CD4-positive, alpha-beta T cell treated with Interleukin-4 for 4 hours (primary cell): ENCODE measurements around the gene NINJ2.
"Not testable (repeated sequence)": the region's sequence is repeated elsewhere in the genome, so short reads cannot be mapped to it uniquely, and the experiment has no call there.

Experiments used
- DNase-seq: peaks from one replicate; pipeline ENCODE4 v3.0.0-alpha.2; 2020

NINJ2 gene

DNA sequence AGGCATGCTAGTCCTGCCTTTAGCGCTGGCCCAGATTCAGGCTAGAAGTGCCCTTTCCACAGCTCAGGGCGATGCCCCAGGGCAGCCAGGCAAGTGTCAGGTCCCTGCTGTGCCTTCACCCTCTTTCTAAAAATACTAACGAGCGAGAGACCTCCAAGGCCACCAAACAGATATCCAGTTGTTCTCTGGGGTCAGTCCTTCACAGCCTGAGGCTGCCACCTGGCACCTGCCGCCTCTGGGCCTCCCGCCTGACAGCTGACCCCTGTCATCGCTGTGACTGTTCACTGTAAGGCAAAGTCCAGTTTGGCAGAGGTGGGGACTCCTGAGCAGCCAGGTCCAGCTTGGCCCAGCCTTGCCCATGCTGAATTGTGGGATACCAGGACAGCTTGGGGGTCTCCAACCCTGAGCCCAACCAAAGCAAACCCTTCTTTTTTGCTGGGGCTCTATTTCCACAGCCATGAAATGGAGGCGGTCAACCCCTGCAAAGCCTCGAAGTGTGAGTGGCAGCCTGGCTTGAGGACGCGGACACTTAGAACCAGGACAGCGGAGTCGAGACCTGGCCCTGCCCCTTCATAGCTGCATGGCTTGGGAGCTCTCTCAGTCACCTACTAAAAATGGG, 79.9 kb downstream of the NINJ2 start:
- DNase-seq = no peak

DNA sequence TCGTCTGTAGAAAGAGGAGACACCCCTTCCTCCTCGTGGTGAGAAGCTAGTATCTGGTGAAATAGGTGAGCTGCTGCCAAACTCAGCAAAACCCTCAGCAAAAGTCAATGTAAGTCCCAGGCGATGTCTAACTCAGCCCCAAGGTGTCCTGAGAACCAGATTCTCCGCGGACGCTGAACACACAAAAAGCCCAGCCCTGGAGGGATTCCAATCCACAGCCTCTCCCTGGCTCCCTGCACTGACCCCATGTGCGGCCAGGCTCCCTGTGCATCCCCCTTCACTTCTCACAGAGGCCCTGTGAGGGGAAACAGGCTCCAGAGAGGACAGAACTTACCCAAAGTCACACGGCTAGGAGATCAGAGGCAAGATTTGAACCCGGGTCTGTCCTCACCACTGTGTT, 81.5 kb downstream of the NINJ2 start:
- DNase-seq = no peak

DNA sequence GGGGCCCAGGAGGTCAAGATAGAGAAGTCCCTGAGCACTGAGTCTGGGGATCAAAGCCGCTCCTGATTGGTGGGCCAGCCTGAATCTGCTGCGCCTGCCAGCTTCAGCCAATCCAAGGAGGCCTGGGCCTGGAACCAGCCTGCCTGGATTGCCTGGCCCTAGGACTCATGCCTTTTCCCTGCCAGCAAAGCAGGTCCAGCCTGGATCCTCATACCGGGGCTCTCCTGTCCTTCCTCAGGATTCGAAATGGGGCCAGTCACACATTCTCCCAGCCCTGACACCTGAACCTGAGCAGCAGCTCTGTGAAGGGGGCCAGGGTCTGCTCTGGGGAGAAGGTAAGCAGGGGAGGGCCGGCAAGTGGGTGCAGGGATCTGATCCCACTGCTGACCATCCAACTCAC, 81.9 kb downstream of the NINJ2 start:
- DNase-seq = no peak

DNA sequence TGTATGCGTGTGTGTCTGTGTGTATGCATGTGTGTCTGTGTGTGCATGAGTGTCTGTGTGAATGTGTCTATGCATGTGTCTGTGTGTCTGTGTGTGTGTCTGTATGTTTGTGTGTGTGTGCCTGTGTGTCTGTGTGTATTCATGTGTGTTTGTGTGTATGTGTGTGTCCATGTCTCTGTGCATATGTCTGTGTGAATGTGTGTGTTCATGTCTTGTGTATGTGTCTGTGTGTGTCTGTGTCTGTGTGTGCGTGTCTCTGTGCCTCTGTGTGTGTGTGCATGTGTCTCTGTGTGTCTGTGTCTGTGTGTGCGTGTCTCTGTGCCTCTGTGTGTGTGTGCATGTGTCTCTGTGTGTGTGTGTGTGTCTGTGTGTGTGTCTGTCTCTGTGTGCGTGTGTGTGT, 82.4 kb downstream of the NINJ2 start:
- DNase-seq = no peak

DNA sequence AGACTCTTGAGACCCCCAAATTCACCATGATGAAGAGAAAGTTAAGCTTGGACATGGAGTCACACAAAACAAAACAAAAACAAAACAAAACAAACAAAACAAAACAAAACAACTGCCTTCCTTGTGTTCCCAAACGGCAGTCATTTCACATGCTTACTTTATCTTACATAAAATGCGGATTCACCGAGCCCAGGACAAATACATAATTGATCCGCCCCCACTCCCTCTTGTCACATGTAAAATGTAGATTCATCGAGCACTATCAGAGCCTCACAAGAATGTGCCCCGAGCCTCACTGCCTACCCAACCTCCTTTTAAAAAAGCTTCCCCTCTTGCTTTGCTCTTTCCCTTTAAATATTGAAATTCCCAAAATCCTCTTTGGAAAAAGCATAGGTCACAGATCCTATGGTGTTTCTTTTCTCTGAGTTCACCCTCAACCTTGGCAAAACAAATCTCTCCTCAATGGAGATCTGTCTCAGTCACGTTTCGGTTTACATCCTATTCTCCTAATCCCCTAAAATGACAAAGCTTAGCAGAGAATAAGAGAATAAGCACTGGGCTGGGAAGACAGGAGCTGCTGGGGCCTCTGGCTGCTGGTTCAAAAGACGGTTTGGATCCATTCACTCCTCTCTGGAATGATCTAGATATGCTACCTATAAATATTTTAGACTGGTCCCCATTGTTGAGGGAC, 83.7 kb downstream of the NINJ2 start:
- no peak for DNase-seq

DNA sequence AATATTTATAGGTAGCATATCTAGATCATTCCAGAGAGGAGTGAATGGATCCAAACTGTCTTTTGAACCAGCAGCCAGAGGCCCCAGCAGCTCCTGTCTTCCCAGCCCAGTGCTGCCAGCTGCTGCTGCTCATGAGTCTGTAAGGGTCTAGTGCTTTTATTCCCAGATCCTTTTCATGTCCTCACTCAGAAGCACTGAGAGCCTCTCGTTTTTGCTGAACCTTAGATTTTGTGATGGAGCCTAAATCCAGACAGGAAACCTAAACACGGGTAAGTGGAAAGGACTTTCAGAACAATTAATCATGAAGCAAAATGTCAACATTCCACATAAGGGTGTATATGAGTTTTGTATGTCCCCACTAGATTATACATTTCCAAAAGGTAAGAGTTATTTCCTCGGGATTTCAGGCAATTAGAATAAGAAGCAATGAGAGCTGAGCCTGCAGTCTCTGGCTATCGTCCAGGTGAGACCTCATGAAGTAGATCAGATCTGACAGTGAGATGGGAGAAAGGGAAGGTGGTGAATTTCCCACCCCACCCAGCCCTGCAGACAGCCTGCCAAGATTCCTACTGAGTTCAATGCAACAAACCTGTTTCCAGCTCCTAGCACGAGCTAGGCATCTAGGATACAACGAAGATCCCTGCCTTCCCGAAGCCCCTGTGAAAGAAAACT, 84.4 kb downstream of the NINJ2 start:
- no peak for DNase-seq

DNA sequence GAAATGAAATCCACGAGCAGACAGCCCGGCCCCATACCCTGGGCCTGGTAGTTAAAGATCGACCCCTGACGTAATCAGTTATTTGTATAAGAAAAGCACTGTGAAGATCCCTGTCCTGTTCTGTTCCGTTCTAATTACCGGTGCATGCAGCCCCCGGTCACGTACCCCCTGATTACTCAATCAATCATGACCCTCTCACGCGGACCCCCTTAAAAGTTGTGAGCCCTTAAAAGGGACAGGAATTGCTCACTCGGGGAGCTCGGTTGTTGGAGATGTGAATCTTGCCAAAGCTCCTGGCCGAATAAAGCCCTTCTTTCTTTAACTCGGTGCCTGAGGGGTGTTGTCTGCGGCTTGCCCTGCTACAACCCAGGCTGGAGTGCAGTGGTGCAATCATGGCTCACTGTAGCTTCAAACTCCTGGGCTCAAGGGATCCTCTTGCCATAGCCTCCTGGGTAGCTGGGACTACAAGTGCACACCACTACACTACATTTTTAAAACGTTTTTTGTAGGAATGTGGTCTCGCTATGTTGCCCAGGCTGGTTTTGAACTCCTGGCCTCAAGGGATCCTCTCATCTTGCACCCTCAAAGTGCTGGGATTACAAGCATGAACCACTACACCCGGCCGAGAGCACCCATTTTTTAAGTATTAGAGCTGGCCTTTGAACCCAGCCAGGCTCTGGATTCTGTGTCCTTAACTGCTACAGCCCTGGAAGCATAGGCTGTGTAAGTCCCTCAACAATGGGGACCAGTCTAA, 85.1 kb downstream of the NINJ2 start:
- DNase-seq = not testable (repeated sequence)

DNA sequence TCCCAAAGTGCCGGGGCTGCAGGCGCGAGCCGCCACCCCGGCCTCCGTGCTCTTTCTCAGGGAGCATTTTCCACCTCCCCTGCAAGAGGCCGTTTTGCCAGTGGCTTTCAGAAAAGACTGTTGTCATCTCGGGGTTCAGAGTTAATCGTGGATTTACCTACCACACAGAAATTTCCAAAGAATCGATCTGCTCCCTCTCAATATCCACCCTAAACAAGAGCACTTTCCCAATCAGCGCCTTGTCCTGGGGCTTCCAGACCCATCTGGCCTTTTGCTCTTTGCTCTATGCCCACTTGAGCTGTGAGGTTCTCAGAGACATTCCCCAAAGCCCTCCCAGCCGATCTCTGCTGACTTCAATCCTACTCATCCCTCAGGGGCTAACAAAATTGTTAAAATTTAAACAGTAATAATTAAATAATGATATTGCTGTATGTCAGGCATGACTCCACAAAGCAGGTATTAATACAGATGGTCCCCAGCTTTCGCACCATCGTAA, 86.6 kb downstream of the NINJ2 start:
- DNase-seq = no peak

DNA sequence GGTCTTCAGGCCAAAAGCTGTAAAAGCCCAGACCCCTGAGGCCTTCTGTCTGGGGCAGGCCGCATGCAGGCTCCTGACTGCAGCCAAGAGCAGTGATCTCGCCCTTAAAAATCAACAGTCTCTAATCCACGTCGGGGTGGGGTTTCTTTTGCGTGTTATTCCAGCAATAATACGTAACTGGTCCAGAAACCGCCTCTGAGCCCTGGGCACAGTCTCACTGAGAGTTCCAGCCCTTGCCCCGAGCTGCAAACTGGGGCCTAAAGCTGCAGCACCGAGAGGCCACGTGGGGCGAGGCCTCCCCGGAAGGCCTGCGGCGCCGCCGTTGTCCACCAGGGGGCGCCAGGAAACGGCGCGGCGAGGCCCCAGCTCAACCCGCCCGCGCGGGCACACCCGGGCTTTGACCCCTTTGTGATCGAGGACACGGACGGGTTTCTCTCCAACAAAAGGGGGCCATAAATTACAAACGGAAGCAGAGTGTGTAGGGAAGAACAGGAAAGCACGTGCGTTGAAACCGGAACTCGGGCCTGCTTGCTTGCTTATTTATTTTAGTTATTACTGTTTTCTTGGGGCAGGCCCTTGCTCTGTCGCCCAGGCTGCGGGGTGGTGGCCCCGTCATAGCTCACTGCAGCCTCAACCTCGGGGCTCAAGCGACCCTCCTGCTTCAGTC, 87.2 kb downstream of the NINJ2 start:
- DNase-seq = peak; percentile 78

DNA sequence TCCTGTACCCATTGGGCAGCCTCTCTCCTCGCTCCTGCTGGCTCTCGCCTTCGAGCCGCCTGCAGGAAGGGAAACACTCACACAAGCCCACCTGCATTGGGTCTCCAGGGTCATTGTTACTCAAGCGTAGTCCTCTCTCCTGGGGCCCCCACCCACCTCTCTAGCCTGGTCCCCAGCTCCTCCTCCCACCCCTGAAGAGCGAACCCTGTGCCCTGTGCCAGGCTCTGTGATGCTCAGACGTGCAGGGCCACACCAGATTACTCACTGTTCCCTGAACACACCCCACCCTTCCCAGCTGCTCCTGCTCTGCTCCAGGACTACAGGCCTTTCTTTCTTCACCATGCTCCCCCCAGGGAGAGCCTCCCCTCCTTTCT, 88.1 kb downstream of the NINJ2 start:
- no peak for DNase-seq

DNA sequence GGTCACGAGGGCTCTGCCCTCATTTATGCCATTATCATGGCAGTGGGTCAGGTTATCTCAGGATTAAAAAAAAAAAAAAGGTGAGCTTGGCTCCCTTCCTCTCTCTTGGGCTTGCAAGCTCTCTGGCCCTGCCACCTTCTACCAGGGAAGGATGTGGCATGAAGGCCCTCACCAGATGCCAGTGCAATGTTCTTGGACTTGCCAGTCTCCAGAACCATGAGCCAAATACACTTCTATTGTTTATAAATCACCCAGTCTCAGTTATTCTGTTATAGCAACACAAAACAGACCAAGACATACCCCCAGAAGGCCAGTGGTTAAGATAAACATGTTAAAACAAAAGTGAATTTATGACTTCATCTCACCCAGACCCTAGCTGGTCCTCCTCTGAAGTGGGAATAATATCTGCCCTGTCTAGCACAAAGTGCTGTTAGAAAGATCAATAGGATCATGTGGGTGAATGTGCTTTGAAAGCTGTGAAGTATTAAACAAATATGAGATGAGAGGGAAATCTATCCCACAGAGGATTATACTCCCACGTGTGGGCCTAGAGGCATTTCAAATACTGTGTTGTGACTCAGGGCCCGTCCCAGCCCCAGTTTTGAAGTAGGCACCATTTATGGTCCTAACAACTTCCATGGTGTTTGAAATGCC, 88.6 kb downstream of the NINJ2 start:
- DNase-seq = no peak

DNA sequence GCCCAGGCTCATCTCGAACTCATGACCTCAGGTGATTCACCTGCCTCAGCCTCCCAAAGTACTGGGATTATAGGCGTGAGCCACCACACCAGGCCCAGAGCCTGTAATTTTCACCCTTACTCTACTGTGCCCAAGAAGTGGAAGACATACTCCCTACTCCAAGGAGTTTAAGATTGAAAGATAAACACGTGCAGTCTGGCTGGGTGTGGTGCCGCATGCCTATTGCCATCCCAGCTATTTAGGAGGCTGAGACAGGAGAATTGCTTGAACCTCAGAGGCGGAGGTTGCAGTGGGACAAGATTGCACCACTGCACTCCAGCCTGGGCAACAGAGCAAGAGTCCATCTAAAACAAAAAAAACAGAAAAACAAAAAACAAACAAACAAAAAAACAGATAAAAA, 90.0 kb downstream of the NINJ2 start:
- no peak for DNase-seq

DNA sequence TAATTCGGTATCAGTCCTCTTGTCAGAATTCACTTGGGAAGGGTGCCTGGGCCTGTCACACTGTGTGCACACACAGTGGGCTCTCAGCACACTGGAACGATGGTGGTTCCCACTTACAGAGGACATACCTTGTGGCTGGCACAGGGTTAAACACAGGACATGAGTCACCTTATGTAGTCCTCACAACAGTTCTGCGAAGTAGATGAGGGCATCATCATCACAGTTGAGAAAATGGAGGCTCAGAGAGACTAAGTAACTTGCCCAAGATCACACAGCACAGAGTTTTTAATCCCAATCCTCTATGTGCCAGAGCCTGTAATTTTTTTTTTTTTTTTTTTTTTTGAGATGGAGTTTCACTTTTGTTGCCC, 90.7 kb downstream of the NINJ2 start:
- no peak for DNase-seq

DNA sequence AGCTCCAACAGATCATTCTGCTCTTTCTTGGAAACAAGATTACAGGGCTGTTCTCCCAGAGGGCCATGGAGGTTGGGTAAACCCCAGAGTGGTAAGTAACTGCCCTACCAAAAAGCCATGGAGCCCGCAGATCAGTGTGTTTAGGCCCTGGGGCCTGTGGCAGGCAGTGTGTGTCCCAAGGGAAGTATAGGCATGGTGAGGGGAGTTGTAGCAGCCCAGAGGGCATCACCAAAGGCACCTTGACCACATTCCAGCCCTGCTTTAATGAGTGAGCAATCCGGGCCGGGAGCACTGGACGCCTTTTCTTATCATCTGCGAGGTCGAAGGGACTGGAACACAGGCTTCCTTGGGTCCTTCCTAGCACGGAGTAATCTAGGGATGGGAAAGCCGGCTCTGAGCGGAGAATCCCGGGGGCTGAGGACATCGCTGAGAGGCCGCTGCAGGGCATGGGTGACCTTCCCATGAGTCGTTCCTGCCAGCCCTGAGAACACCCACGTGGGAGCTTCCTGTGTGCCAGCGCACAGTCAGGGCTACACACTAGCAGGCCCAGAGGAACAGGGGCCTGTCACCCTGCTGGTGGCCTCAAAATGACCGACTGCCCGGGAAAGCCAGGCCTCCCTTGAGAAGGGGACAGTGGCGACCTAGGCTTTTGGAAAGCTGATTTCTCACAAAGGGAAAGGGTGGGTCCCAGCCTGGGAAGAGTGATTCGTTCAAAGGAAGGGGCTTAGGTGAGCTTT, 91.3 kb downstream of the NINJ2 start:
- DNase-seq = no peak

DNA sequence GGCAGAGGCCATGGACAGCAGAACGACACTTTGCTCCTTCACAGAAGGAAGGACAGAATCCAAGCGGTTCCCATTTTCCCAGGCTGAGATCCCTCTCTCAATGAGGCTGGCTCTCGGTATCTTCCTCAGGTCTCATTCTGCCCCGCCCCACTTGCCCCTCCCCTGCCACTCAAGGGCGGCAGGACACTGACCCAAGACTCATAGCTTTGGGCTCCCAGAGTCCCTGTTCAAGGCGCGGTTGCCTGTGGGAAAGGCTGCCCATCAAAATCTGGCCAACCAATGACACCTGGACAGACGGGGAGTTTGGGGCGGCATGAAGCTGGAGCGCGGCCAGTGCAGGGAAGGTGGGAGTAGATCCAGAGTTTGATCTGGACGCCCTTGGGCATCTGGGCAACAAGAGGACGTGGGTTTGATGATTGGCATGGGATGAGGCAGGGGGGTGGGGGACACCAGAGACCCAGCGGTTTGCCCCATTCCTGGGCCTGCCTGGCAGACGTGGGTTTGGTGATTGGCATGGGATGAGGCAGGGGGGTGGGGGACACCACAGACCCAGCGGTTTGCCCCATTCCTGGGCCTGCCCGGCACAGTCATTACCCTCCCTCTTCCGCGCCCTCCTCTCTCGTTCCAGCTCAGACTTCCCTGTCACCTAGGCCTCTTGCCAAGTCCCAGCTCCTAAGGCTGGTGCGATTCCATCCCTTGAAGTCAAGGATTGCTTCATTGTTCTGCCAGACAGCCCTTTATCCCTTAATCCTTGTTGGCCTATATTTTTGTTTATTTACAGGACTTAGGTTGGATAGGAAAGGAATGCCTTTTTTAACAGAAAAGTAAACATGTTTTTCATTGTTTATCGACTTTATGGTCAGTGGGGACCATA, 92.1 kb downstream of the NINJ2 start:
- DNase-seq = no peak

DNA sequence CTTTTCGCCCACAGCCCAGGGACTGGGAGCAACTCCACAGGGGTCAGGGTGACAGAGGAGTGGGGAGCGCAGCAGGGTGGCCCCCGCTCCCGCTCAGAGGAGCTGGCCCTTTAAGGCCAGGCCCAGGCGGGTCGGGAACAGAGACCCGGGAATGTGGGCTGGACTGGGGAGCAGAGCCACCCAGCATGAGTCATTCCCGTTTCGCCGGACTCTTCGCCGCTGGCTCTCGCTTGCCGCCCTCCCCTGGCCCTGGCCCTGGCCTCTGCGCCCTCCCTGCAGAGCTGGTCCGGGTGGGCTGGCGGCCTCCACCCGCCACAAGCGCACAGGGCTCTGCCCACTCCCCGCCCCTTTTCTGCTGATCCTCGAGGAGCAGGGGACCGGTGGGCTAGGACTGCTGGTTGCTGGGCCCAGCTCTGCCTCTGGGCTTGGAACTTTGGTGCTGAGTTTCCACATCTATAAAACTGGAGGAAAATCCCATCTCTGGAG, 92.8 kb downstream of the NINJ2 start:
- no peak for DNase-seq

DNA sequence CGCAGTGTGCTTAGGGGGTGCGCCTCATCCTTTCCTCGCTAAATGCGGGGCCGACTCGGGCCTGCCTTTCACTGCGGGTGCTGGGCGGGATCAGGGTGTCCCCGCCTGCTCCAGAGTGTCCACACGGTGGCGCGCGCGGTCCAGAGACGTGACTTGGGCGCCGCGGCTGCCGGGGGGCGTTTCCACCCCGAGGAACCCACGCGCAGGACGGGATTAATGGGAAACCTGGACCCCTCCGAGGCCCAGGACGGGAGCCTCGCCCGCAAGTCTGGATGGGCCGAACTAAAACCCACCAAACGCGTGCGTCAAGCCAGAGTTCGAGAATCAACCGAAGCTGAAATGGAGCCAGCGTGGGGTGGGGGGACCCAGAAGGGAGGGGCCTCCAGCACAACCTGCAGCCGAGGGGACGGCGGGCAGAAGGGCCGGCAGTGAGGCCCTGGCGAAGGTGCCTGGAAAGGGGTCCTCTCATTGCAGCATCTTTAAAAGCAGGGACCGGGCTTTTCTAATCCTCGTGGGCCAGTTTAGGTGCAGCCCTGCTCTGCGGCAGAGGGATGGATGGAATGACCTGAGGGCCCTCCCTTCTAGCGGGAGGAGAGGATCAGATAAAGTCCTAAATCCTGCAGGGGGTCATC, 93.3 kb downstream of the NINJ2 start:
- DNase-seq = peak; percentile 73

DNA sequence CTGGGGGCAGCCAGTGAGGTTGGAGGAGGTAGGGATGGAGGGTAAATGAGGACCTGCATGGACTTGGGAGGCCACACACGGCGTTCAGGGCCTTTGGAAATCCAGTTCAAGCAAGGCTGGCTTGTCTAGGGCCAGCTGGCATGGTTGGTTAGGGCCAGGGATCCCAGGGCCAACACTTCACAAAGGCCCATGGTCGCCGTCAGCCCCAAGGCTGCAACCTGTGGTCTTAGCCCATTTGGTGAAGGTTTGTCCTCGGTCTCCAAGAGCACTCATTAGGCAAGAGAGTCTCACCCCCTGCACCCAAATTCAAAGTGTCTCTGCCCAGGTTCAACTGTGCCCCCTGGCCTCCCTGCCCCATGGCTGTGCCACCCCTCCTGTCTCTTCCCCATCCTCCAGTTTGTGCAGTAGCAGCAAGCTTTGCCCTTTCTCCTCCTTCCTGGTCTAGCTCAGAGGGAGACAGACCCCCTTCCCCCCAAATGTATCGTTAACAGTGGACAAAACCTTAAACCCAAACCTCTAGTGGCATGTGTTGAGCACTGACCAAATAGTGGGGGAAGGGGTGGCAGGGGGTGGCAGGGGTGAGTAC, 94.1 kb downstream of the NINJ2 start:
- DNase-seq = no peak

DNA sequence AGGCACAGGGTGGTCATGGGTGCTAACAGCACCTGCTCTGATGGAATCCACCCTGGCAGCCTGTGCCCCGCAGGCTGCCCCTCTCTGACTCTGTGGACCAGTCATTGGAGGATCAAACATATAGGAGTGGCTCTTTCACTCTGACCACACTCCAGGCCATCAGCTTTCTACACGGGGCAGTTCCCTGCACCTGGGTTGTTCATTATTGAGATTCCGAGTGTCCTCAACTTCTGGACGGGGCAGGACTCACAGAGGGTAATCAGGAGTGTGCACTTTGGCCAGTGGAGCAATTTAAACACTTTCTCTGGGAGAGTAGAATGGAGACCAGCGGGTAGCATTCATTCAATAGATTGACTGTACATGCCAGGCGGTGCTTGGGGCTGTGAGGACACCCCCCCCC, 94.8 kb downstream of the NINJ2 start:
- no peak for DNase-seq
